Measurements from ENCODE around the gene CAMTA1.

GRCh38 chr1:7313826-7314225 lies 528.6 kb downstream of the CAMTA1 start:
- no peak for TF ChIP-seq CTCF (IDR thresholded peaks at IDR 0.05)
- no peak for TF ChIP-seq POLR2AphosphoS5 (IDR thresholded peaks at IDR 0.05)
- no peak for TF ChIP-seq EP300 (IDR thresholded peaks at IDR 0.05)

Data from upper lobe of left lung (tissue), 4 donors.